H1 (cell line): Measurements from ENCODE around the gene FTL. TPM values are rescaled to one million over a fixed set of nuclear protein-coding genes. Genes with fewer than 3 reads are reported as not detected.

ENCODE experiments used
- BRCA1 ChIP-seq: IDR thresholded peaks from 2 replicates; pipeline ENCODE4 v1.6.1; 2012; ENCODE audit warnings: low read depth, low read length, improper control_type of control experiment
- CBX8 ChIP-seq: fragments of 300-800, 300-1000 bp; sonication (generic); IDR thresholded peaks from 2 replicates; pipeline ENCODE4 v1.7.1; 2016; ENCODE audit warnings: low read depth, low read length, borderline replicate concordance
- CHD7 ChIP-seq: fragments of 300-600 bp; sonication (generic); IDR thresholded peaks from 2 replicates; pipeline ENCODE4 v1.7.1; 2012; ENCODE audit warnings: low read length, moderate library complexity, mild to moderate bottlenecking, inconsistent platforms; ENCODE audit not compliant: insufficient replicate concordance
- EGR1 ChIP-seq: IDR thresholded peaks from 2 replicates; pipeline ENCODE4 v1.6.1; 2011; ENCODE audit warnings: low read depth, low read length, borderline replicate concordance
- JUN ChIP-seq: IDR thresholded peaks from 2 replicates; pipeline ENCODE4 v1.6.1; 2011; ENCODE audit warnings: low read depth, mild to moderate bottlenecking, improper control_type of control experiment, low read length
- SP1 ChIP-seq: IDR thresholded peaks from 2 replicates; pipeline ENCODE4 v1.6.1; 2011; ENCODE audit warnings: low read depth, low read length
- SUZ12 ChIP-seq: fragments of 200-600 bp; sonication (generic); IDR thresholded peaks from 2 replicates; pipeline ENCODE4 v1.6.1; 2012; ENCODE audit warnings: mild to moderate bottlenecking, inconsistent platforms, low read length, moderate library complexity, mixed read lengths
- polyA plus RNA-seq, 7 experiments: library from polyadenylated mRNA; depleted of rRNA in 3 of 7; stranded (reverse) in 5 of 7; unstranded in 2 of 7; fragments of >200 nt in 5 of 7; fragments of 200-250 nt in 2 of 7; gene quantifications; 1 replicate in 5 of 7; 2 replicates in 1 of 7; 4 replicates in 1 of 7; pipeline versions ENCODE4 v1.2.1 to v1.2.3, GENCODE V29; 2011 to 2013; ENCODE audit warnings: missing spikeins in 2 of 7, mixed read lengths in 2 of 7
- total RNA-seq: library from RNA; stranded (reverse); fragmentation: NEBNext Ultra II Directional; extraction: Animal tissue kit (Norgen Biotek cat#: 25700); gene quantifications from 2 replicates; pipeline ENCODE4 v1.2.1, GENCODE V29; 2021
- TF ChIP-seq, protein P1 (sequence below), 3 experiments: IDR thresholded peaks; 1 replicate in 2 of 3; 2 replicates in 1 of 3; pipeline versions ENCODE4 v1.5.1 to v1.6.1; 2011; ENCODE audit warnings: low read length in 3 of 3, mild to moderate bottlenecking in 3 of 3, inconsistent platforms in 2 of 3, low read depth in 1 of 3, moderate library complexity in 1 of 3; ENCODE audit not compliant: insufficient read depth in 1 of 3; ENCODE audit errors: control extremely low read depth in 1 of 3

FTL gene
- total and polyA plus RNA-seq, 2 of the 8 experiments (the other 6 are each of a cell fraction or from before 2014, with no cell fraction given) = 1,751 to 2,427 TPM

- TF ChIP-seq CHD7 = no peak
- TF ChIP-seq JUN = no peak
- no peak for TF ChIP-seq BRCA1
- TF ChIP-seq SUZ12 = no peak
- TF ChIP-seq SP1 = no peak
- TF ChIP-seq EGR1 = no peak
- TF ChIP-seq CBX8 = no peak
- TF ChIP-seq, protein P1, sequence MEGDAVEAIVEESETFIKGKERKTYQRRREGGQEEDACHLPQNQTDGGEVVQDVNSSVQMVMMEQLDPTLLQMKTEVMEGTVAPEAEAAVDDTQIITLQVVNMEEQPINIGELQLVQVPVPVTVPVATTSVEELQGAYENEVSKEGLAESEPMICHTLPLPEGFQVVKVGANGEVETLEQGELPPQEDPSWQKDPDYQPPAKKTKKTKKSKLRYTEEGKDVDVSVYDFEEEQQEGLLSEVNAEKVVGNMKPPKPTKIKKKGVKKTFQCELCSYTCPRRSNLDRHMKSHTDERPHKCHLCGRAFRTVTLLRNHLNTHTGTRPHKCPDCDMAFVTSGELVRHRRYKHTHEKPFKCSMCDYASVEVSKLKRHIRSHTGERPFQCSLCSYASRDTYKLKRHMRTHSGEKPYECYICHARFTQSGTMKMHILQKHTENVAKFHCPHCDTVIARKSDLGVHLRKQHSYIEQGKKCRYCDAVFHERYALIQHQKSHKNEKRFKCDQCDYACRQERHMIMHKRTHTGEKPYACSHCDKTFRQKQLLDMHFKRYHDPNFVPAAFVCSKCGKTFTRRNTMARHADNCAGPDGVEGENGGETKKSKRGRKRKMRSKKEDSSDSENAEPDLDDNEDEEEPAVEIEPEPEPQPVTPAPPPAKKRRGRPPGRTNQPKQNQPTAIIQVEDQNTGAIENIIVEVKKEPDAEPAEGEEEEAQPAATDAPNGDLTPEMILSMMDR (IDR thresholded peaks at IDR 0.05; ENCODE audit: control extremely low read depth in 1 of 3, insufficient read depth in 1 of 3, low read depth in 1 of 3, low read length in 3 of 3) = no peak
Measured at GRCh38 chr19:49016067-49016839, 51.1 kb downstream of the FTL start (continued).
